ENCODE results near the gene COL23A1. TPM values are rescaled to one million over a fixed set of nuclear protein-coding genes. Genes with fewer than 3 reads are reported as not detected.

The COL23A1 gene
- total and polyA plus RNA-seq, 2 experiments from 2014 or later = 1.1 to 5.1 TPM

DNA sequence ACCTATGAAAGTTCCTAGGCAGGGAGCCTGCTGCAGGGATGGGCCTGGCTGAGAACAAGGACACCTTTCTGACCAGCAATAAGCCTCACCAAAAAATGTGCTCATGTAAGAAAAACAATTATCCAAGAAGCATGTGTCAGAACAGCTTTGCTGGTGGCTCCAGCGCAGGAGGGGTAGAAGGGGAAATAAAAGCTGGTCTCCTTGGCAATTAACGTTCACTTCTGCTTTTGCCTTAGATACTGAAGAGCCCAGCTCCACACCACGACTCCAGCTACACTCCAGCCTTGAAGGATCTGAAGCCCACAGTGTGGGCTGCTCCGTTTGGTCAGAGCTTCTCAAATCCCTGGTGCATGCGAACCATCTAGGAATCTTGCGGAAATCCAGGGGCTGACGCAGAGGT, 250.0 kb downstream of the COL23A1 start:
- Histone ChIP-seq H3K27me3 (no peaks in the 10 kb centered on the region), H3K79me2 (no peaks in the 10 kb centered on the region), H3K4me3 (no peak overlapping the region), H3K4me1 (ENCODE audit: insufficient read depth) (no peaks in the 10 kb centered on the region), H3K27ac (no peak overlapping the region), H3K4me2 (no peak overlapping the region), H3K9me2 (replicated peaks; ENCODE audit: insufficient read depth) (no peaks in the 10 kb centered on the region), H3K9me3 (ENCODE audit: low read depth) (no peaks in the 10 kb centered on the region), H2AFZ (no peak overlapping the region), H3K36me3 (replicated peaks; ENCODE audit: insufficient read depth, low read depth) (no peaks in the 10 kb centered on the region), H4K20me1 (ENCODE audit: insufficient read depth, poor library complexity, severe bottlenecking) (no peaks in the 10 kb centered on the region)
- no peak for DNase-seq (ENCODE audit: low spot score)
- 92% methylated on average over 7 of the region's 7 CpGs for WGBS (ENCODE audit: low lambda C conversion rate, missing lambda C conversion rate)
- no peak for TF ChIP-seq EZH2 (IDR thresholded peaks at IDR 0.05; ENCODE audit: borderline replicate concordance)
- TF ChIP-seq, protein P1, sequence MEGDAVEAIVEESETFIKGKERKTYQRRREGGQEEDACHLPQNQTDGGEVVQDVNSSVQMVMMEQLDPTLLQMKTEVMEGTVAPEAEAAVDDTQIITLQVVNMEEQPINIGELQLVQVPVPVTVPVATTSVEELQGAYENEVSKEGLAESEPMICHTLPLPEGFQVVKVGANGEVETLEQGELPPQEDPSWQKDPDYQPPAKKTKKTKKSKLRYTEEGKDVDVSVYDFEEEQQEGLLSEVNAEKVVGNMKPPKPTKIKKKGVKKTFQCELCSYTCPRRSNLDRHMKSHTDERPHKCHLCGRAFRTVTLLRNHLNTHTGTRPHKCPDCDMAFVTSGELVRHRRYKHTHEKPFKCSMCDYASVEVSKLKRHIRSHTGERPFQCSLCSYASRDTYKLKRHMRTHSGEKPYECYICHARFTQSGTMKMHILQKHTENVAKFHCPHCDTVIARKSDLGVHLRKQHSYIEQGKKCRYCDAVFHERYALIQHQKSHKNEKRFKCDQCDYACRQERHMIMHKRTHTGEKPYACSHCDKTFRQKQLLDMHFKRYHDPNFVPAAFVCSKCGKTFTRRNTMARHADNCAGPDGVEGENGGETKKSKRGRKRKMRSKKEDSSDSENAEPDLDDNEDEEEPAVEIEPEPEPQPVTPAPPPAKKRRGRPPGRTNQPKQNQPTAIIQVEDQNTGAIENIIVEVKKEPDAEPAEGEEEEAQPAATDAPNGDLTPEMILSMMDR (IDR thresholded peaks at IDR 0.05; ENCODE audit: poor library complexity) = no peak

DNA sequence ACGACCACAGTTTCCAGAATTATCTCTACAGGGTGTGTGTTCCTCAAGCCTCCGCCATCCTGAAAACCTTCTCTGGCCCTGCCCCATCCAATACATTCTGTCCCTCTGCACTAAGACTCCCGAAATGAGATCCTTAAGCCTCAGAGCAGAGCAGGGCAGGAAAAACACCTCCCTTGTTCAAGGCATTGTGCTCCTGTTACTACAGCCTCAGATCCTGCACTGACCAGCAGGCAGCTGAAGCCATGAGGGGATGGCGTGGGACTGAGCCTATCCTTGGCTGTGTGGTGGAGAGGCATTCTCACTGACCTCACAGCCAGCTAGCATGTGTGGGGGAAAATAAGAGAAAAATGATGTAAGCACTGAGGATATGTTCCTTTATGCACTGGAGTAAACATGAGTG, 250.9 kb downstream of the COL23A1 start:
- H4K20me1 ChIP-seq (ENCODE audit: insufficient read depth, poor library complexity, severe bottlenecking) = no peaks in the 10 kb centered on the region
- DNase-seq (ENCODE audit: low spot score) = no peak
- H3K36me3 ChIP-seq (replicated peaks; ENCODE audit: insufficient read depth, low read depth) = no peaks in the 10 kb centered on the region
- WGBS (ENCODE audit: low lambda C conversion rate, missing lambda C conversion rate) = 89% methylated on average over 4 of the region's 4 CpGs
- no peak overlapping the region for H3K4me3 ChIP-seq
- H3K4me2 ChIP-seq = no peak overlapping the region
- no peak overlapping the region for H2AFZ ChIP-seq
- no peaks in the 10 kb centered on the region for H3K4me1 ChIP-seq (ENCODE audit: insufficient read depth)
- H3K9me3 ChIP-seq (ENCODE audit: low read depth) = no peaks in the 10 kb centered on the region
- H3K9me2 ChIP-seq (replicated peaks; ENCODE audit: insufficient read depth) = no peaks in the 10 kb centered on the region
- no peaks in the 10 kb centered on the region for H3K27me3 ChIP-seq
- no peaks in the 10 kb centered on the region for H3K79me2 ChIP-seq
- H3K27ac ChIP-seq = no peak overlapping the region
- no peak for TF ChIP-seq EZH2 (IDR thresholded peaks at IDR 0.05; ENCODE audit: borderline replicate concordance)
- no peak for TF ChIP-seq EZH2phosphoT487 (IDR thresholded peaks at IDR 0.05; ENCODE audit: low read depth, severe bottlenecking, unreplicated experiment)
- TF ChIP-seq, protein P1 (IDR thresholded peaks at IDR 0.05; ENCODE audit: poor library complexity) = no peak

DNA sequence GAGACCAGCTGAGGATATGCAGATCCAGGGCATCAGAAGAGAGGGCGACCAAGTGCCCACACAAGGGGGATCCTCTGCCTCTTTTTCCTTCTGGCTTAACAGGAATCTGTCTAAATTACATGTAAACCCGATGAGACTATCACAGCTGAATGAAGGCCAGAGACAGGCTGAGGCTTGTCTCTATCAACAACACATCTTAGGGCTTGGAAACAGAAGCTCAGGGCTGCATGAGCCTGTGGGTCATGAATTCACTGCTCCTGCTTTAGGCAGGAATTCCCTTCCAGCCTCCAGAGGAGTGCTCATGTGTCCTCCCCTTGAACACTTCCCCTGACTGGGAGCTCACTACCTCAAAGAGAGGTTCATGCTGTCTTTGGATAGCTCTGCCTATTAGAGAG, 251.4 kb downstream of the COL23A1 start:
- no peaks in the 10 kb centered on the region for H3K9me3 ChIP-seq (ENCODE audit: low read depth)
- H3K36me3 ChIP-seq (replicated peaks; ENCODE audit: insufficient read depth, low read depth) = no peaks in the 10 kb centered on the region
- TF ChIP-seq EZH2phosphoT487 (IDR thresholded peaks at IDR 0.05; ENCODE audit: low read depth, severe bottlenecking, unreplicated experiment) = no peak
- no peak for TF ChIP-seq EZH2 (IDR thresholded peaks at IDR 0.05; ENCODE audit: borderline replicate concordance)
- TF ChIP-seq, protein P1 (IDR thresholded peaks at IDR 0.05; ENCODE audit: poor library complexity) = no peak
- H3K79me2 ChIP-seq = no peaks in the 10 kb centered on the region
- no peak overlapping the region for H3K4me3 ChIP-seq
- no peak for DNase-seq (ENCODE audit: low spot score)
- no peaks in the 10 kb centered on the region for H3K4me1 ChIP-seq (ENCODE audit: insufficient read depth)
- H2AFZ ChIP-seq = no peak overlapping the region
- WGBS (ENCODE audit: low lambda C conversion rate, missing lambda C conversion rate) = 66% methylated on average over 2 of the region's 2 CpGs
- no peak overlapping the region for H3K4me2 ChIP-seq
- H3K27ac ChIP-seq = no peak overlapping the region
- H3K9me2 ChIP-seq (replicated peaks; ENCODE audit: insufficient read depth) = no peaks in the 10 kb centered on the region
- H3K27me3 ChIP-seq = no peaks in the 10 kb centered on the region
- no peaks in the 10 kb centered on the region for H4K20me1 ChIP-seq (ENCODE audit: insufficient read depth, poor library complexity, severe bottlenecking)

Measured in hepatocyte (in vitro differentiated cells).